ENCODE data around the gene PHKB. TPM values are rescaled to one million over a fixed set of nuclear protein-coding genes. Genes with fewer than 3 reads are reported as not detected.

The PHKB gene
- total RNA-seq, 4 donors from 2014 or later: 110 to 198 (median 168) TPM

DNA sequence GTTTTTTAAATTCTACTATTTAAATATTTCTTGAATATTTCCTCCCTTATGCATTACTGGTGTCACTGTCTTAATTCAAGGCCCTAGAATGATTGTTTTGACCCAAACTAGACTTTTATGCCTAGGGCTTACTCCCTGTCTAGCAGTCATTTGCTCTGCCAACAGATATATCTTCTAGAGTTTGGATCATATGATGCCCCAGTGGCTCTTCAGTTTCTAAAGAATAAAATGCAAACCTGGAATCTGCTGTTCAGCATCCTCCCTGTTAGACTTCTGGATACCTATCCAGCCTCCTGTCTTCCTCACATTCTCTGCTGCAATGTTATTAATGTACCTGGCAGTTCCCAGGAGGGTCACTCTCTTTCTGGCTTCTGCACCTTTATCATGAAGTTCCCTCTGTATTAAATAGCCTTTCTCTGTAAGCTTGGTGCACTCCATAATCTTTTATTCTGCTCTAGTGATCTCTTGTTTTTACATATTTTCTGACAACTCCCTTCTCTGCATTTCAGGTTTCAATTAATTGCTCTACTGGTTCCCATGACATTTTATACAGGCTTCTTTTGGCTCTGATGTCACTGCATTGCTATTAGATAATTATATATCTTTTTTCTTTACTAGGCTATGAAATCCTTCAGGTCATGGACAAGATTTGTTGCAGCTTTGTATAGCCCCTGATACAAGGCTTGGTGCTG, 15.7 kb downstream of the PHKB start:
- no peaks in the 10 kb centered on the region for H3K9me3 ChIP-seq
- no peak for DNase-seq
- no peaks in the 10 kb centered on the region for H3K36me3 ChIP-seq
- H3K4me3 ChIP-seq (replicated peaks in 1 of 3): no peak overlapping the region
- intact Hi-C loops (cut with DNase I): no loop called here
- no peak overlapping the region for H3K27ac ChIP-seq
- H3K4me1 ChIP-seq: peaks cover 6 to 17% of the 10 kb centered on the region in 2 donors
- no peak for TF ChIP-seq POLR2A (IDR thresholded peaks at IDR 0.05)
- TF ChIP-seq, protein P1, sequence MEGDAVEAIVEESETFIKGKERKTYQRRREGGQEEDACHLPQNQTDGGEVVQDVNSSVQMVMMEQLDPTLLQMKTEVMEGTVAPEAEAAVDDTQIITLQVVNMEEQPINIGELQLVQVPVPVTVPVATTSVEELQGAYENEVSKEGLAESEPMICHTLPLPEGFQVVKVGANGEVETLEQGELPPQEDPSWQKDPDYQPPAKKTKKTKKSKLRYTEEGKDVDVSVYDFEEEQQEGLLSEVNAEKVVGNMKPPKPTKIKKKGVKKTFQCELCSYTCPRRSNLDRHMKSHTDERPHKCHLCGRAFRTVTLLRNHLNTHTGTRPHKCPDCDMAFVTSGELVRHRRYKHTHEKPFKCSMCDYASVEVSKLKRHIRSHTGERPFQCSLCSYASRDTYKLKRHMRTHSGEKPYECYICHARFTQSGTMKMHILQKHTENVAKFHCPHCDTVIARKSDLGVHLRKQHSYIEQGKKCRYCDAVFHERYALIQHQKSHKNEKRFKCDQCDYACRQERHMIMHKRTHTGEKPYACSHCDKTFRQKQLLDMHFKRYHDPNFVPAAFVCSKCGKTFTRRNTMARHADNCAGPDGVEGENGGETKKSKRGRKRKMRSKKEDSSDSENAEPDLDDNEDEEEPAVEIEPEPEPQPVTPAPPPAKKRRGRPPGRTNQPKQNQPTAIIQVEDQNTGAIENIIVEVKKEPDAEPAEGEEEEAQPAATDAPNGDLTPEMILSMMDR (IDR thresholded peaks at IDR 0.05): no peak
- H3K27me3 ChIP-seq: no peaks in the 10 kb centered on the region

DNA sequence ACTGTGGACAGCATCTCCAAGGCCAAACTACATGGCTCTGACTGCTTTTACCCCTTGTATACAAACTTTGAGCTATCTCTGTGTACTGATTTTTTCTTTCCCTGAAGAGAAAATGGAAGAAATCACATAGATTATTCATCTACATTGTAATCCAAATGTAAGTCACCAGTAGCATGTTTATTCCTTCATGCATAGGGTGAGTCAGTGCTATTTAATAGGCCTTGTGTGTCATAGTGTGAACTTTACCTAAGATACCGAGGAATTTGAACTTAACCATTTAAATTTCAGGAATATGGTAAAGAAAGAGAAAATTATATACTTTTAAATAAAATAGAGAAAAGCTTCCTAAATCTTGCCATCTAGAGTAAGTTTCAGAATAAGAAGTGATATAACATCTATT, 16.5 kb downstream of the PHKB start:
- no peak for DNase-seq
- Histone ChIP-seq H3K36me3 (no peaks in the 10 kb centered on the region), H3K9me3 (no peaks in the 10 kb centered on the region), H3K4me3 (replicated peaks in 1 of 3) (no peak overlapping the region), H3K27me3 (no peaks in the 10 kb centered on the region), H3K27ac (no peak overlapping the region), H3K4me1 (peaks cover 6 to 17% of the 10 kb centered on the region in 2 donors)
- TF ChIP-seq, protein P1 (IDR thresholded peaks at IDR 0.05): no peak
- TF ChIP-seq POLR2A (IDR thresholded peaks at IDR 0.05): no peak
- WGBS, 2 donors: 90 to 98% methylated on average over 1 of the region's 1 CpG
- intact Hi-C loops (cut with DNase I): no loop called here

DNA sequence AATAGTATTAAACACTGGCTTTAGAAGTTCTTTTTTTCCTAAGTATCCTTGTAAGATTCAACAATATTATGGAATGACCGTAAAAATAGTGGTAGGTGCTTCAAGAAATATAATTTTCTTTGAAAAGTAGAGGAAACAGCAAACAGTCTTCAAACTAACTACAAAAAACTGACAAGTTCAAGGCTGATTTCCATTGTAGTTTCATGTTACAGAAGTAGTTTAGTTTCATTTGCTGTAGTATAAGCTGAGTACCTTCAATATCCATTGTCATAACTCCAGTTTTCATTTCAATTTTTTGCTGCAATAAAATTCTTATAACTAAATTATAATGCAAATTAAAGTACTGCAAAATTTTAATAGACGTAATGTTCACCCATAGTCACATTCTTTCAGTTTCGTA, 19.3 kb downstream of the PHKB start:
- TF ChIP-seq, protein P1 (IDR thresholded peaks at IDR 0.05): no peak
- TF ChIP-seq POLR2A (IDR thresholded peaks at IDR 0.05): no peak
- Histone ChIP-seq H3K27ac (no peak overlapping the region), H3K9me3 (no peaks in the 10 kb centered on the region), H3K4me1 (peaks cover 6 to 15% of the 10 kb centered on the region in 2 donors), H3K27me3 (no peaks in the 10 kb centered on the region), H3K36me3 (no peaks in the 10 kb centered on the region), H3K4me3 (replicated peaks in 1 of 3) (no peak overlapping the region)
- WGBS, 2 donors: 97 to 98% methylated on average over 3 of the region's 3 CpGs
- no peak for DNase-seq
- intact Hi-C loops (cut with DNase I): no loop called here

DNA sequence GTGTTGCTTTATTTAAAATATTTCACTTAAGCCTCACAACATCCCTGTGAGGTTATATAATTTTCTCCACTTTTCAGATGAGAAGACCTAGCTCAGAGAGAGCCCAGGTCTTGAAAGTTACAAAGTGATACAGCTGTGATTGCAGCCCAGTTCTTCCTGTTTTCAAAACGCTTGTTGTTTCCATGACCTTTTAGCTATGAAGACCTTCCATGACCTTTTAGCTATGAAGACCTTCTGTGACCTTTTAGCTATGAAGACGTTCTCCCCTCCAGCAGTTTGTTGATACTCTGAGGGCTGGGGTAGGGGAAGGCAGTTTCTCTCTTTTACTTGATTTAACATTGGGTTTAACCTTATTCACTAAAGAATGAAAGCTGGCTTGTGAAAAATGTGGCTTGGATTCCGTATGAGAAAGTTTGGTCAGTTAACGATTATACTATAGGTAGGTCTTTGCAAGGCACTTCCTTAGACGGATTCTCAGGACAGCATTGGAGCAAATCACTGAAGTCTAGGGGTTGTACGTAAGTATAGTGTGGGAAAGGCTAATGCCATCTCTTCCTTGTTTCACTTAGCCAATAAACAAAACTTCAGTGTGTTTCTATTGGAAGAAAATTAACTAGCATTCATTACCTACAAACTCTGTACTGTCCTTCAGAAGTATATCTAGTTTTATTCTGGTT, 20.7 kb downstream of the PHKB start:
- Histone ChIP-seq H3K36me3 (no peaks in the 10 kb centered on the region), H3K9me3 (no peaks in the 10 kb centered on the region), H3K27ac (no peak overlapping the region), H3K4me3 (replicated peaks in 1 of 3) (no peak overlapping the region), H3K4me1 (peaks cover 0 to 4% of the 10 kb centered on the region in 2 donors), H3K27me3 (no peaks in the 10 kb centered on the region)
- DNase-seq: no peak
- intact Hi-C loops (cut with DNase I): no loop called here
- WGBS, 2 donors: 78 to 80% methylated on average over 6 of the region's 6 CpGs
- TF ChIP-seq POLR2A (IDR thresholded peaks at IDR 0.05): no peak
- TF ChIP-seq, protein P1 (IDR thresholded peaks at IDR 0.05): no peak

DNA sequence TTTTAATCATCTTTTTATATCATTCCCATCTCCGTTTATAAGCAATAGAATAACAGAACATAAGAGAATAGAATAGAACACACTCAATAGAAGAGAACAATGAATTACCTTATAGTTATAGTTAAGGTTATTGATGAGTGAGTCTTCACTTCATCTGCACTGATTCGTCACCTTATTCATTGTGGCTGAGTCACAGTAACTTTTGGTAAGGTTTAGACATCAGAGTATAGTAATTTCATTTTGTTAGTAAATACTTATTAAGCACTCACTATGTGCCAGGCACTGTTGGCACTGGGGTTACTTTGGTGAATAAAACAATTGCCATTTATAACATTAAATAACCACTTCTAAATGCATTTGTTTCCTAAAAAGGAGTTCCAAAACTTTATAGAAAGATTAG, 22.5 kb downstream of the PHKB start:
- WGBS, 2 donors: 98 to 99% methylated on average over 2 of the region's 2 CpGs
- TF ChIP-seq POLR2A (IDR thresholded peaks at IDR 0.05): no peak
- TF ChIP-seq, protein P1 (IDR thresholded peaks at IDR 0.05): no peak
- Histone ChIP-seq H3K27ac (no peak overlapping the region), H3K4me3 (replicated peaks in 1 of 3) (no peak overlapping the region), H3K27me3 (no peaks in the 10 kb centered on the region), H3K4me1 (no peaks in the 10 kb centered on the region), H3K9me3 (no peaks in the 10 kb centered on the region), H3K36me3 (no peaks in the 10 kb centered on the region)
- intact Hi-C loops (cut with DNase I): no loop called here
- DNase-seq: no peak

Data from thyroid gland (tissue), 4 donors.